GM23338 (cell line): ENCODE results near the gene ZNF593OS. TPM values are rescaled to one million over a fixed set of nuclear protein-coding genes. Genes with fewer than 3 reads are reported as not detected.

ENCODE experiments used
- ATAC-seq: fragments of 200-7000 bp; cut with Tn5 transposase; 3 replicates; pipeline ENCODE4 v1.9.1; 2020
- DNase-seq: peaks from one replicate; pipeline ENCODE4 v3.0.0-alpha.2; 2015; ENCODE audit warnings: low spot score
- H2AFZ ChIP-seq: fragments of 200-600 bp; sonication (generic); 2 replicates; pipeline ENCODE4 v1.8.0; 2016; ENCODE audit warnings: antibody characterized with exemption, mild to moderate bottlenecking, moderate library complexity
- H3F3A ChIP-seq: fragments of 200-600 bp; sonication (generic); replicated peaks from 2 replicates; pipeline ENCODE4 v1.8.0; 2017; ENCODE audit warnings: antibody characterized with exemption, mixed run types, low read depth
- H3K27ac ChIP-seq: fragments of 200-600 bp; sonication (generic); 2 replicates; pipeline ENCODE4 v1.6.1; 2016; ENCODE audit warnings: low read depth
- H3K27me3 ChIP-seq: fragments of 200-600 bp; sonication (generic); 2 replicates; pipeline ENCODE4 v1.8.0; 2016; ENCODE audit warnings: mild to moderate bottlenecking, mixed run types, moderate library complexity; ENCODE audit not compliant: insufficient read depth
- H3K36me3 ChIP-seq: fragments of 200-600 bp; sonication (generic); 2 replicates; pipeline ENCODE4 v1.8.0; 2016; ENCODE audit warnings: mild to moderate bottlenecking; ENCODE audit not compliant: insufficient read depth
- H3K4me1 ChIP-seq: fragments of 200-600 bp; sonication (generic); 2 replicates; pipeline ENCODE4 v1.8.0; 2016; ENCODE audit warnings: mild to moderate bottlenecking, moderate library complexity; ENCODE audit not compliant: insufficient read depth
- H3K4me2 ChIP-seq: fragments of 200-600 bp; sonication (generic); 2 replicates; pipeline ENCODE4 v1.7.1; 2017; ENCODE audit warnings: mixed run types
- H3K4me3 ChIP-seq: fragments of 200-600 bp; sonication (generic); 2 replicates; pipeline ENCODE4 v1.6.1; 2016; ENCODE audit warnings: mixed run types
- H3K79me2 ChIP-seq: fragments of 200-600 bp; sonication (generic); replicated peaks from 2 replicates; pipeline ENCODE4 v1.8.0; 2017; ENCODE audit warnings: mild to moderate bottlenecking; ENCODE audit not compliant: insufficient read depth
- H3K9me2 ChIP-seq: fragments of 200-600 bp; sonication (generic); 2 replicates; pipeline ENCODE4 v1.8.0; 2017; ENCODE audit not compliant: insufficient read depth
- H4K20me1 ChIP-seq: fragments of 200-600 bp; sonication (generic); replicated peaks from 2 replicates; pipeline ENCODE4 v1.8.0; 2017; ENCODE audit warnings: mild to moderate bottlenecking; ENCODE audit not compliant: insufficient read depth
- H3K27ac Mint-ChIP-seq: 2 replicates; pipeline ENCODE4 v1.8.0; 2020; ENCODE audit warnings: inconsistent platforms, mild to moderate bottlenecking, moderate library complexity, mixed read lengths
- H3K27me3 Mint-ChIP-seq: 3 replicates; pipeline ENCODE4 v1.8.0; 2022; ENCODE audit warnings: low read depth, mild to moderate bottlenecking, moderate library complexity, mixed read lengths, inconsistent platforms; ENCODE audit not compliant: insufficient read depth, poor library complexity
- H3K36me3 Mint-ChIP-seq: 3 replicates; pipeline ENCODE4 v1.8.0; 2021; ENCODE audit warnings: low read depth, mild to moderate bottlenecking, inconsistent platforms, moderate library complexity, mixed read lengths
- H3K4me1 Mint-ChIP-seq: 3 replicates; pipeline ENCODE4 v1.8.0; 2020; ENCODE audit warnings: mild to moderate bottlenecking, inconsistent platforms, mixed read lengths
- H3K4me3 Mint-ChIP-seq: 3 replicates; pipeline ENCODE4 v1.8.0; 2021; ENCODE audit warnings: moderate library complexity, mild to moderate bottlenecking, inconsistent platforms, mixed read lengths
- H3K9me3 Mint-ChIP-seq: 3 replicates; pipeline ENCODE4 v1.8.0; 2020; ENCODE audit warnings: moderate library complexity, mild to moderate bottlenecking, inconsistent platforms, mixed read lengths
- CREB1 ChIP-seq: fragments of 250-450 bp; sonication (Bioruptor Pico); IDR thresholded peaks from 2 replicates; pipeline ENCODE4 v1.5.0; 2020; ENCODE audit warnings: low read depth, mild to moderate bottlenecking, moderate library complexity
- CTCF ChIP-seq, 2 experiments: fragments of 200-600 bp in 1 of 2; sonication (generic) in 1 of 2; conservative IDR thresholded peaks; 2 replicates each; pipeline versions ENCODE4 v1.5.1 to v1.6.1; 2016 to 2017; ENCODE audit warnings: antibody characterized with exemption in 2 of 2, low read depth in 2 of 2, mild to moderate bottlenecking in 2 of 2, moderate library complexity in 1 of 2
- ETS1 ChIP-seq: IDR thresholded peaks from 2 replicates; pipeline ENCODE4 v1.6.1; 2016; ENCODE audit warnings: antibody characterized with exemption
- EZH2 ChIP-seq: fragments of 200-600 bp; sonication (generic); IDR thresholded peaks from one replicate; pipeline ENCODE4 v1.8.0; 2017; ENCODE audit warnings: antibody characterized with exemption, mild to moderate bottlenecking, low read depth; ENCODE audit not compliant: unreplicated experiment
- JUNB ChIP-seq: IDR thresholded peaks from one replicate; pipeline ENCODE4 v1.6.1; 2016; ENCODE audit warnings: antibody characterized with exemption; ENCODE audit not compliant: unreplicated experiment
- POLR2AphosphoS5 ChIP-seq: IDR thresholded peaks from 2 replicates; pipeline ENCODE4 v1.6.1; 2016; ENCODE audit warnings: antibody characterized with exemption, low read depth
- ZNF114 ChIP-seq: fragments of 250-450 bp; sonication (Bioruptor Pico); IDR thresholded peaks from 2 replicates; pipeline ENCODE4 v1.5.0; 2020; ENCODE audit warnings: mild to moderate bottlenecking, moderate library complexity
- ZNF331 ChIP-seq: fragments of 250-450 bp; sonication (Bioruptor Pico); IDR thresholded peaks from 2 replicates; pipeline ENCODE4 v1.5.0; 2020; ENCODE audit warnings: low read depth, mild to moderate bottlenecking, moderate library complexity
- ZNF462 ChIP-seq: fragments of 250-450 bp; sonication (Bioruptor Pico); IDR thresholded peaks from 2 replicates; pipeline ENCODE4 v1.5.0; 2020; ENCODE audit warnings: mild to moderate bottlenecking, moderate library complexity
- polyA plus RNA-seq: library from polyadenylated mRNA; unstranded; fragments of >200 nt; fragmentation: Nextera tagmentation; extraction: Ambion mirVana; gene quantifications from 2 replicates; pipeline ENCODE4 v1.2.1, GENCODE V29; 2016
- total RNA-seq: library from RNA; depleted of rRNA; stranded (reverse); fragments of >200 nt; shearing (Covaris generic); gene quantifications from 2 replicates; pipeline ENCODE4 v1.2.3, GENCODE V29; 2014

ZNF593OS gene
- total and polyA plus RNA-seq, 2 experiments from 2014 or later: 1.1 TPM; not detected in 1

GRCh38 chr1:26126321-26127084, 45.1 kb downstream of the ZNF593OS start (continued):
- TF ChIP-seq POLR2AphosphoS5 (no peak), ZNF114 (CRISPR knock-in tag) (no peak), ZNF331 (CRISPR knock-in tag) (no peak)

- TF ChIP-seq ZNF114 (CRISPR knock-in tag): no peak
- TF ChIP-seq JUNB: no peak
- no peak for TF ChIP-seq CREB1
- TF ChIP-seq CTCF (conservative IDR thresholded peaks at IDR 0.05; ENCODE audit: low read depth in 2 of 2): no peak
- TF ChIP-seq ETS1: no peak
- TF ChIP-seq ZNF331 (CRISPR knock-in tag): no peak
- TF ChIP-seq EZH2: no peak
- TF ChIP-seq ZNF462 (CRISPR knock-in tag): no peak
- H3K4me3 Mint-ChIP-seq: no peak overlapping the region
- no peak overlapping the region for H3K27ac ChIP-seq
Measured at GRCh38 chr1:26125946-26126320, 45.7 kb downstream of the ZNF593OS start.

More at GRCh38 chr1:26125946-26126320, 45.7 kb downstream of the ZNF593OS start:
- ATAC-seq: no peak
- H3K27me3 ChIP-seq: no peaks in the 10 kb centered on the region
- H3K9me3 Mint-ChIP-seq: no peaks in the 10 kb centered on the region
- H3K79me2 ChIP-seq: no peaks in the 10 kb centered on the region
- no peaks in the 10 kb centered on the region for H3K27me3 Mint-ChIP-seq
- no peaks in the 10 kb centered on the region for H3K36me3 ChIP-seq
- H3F3A ChIP-seq: no peaks in the 10 kb centered on the region
- no peaks in the 10 kb centered on the region for H4K20me1 ChIP-seq
- H3K4me3 ChIP-seq: no peak overlapping the region
- no peak overlapping the region for H2AFZ ChIP-seq
- H3K27ac Mint-ChIP-seq: no peak overlapping the region
- no peaks in the 10 kb centered on the region for H3K9me2 ChIP-seq
- H3K4me2 ChIP-seq: no peak overlapping the region
- DNase-seq: no peak
- no peaks in the 10 kb centered on the region for H3K36me3 Mint-ChIP-seq
- no peaks in the 10 kb centered on the region for H3K4me1 ChIP-seq
- H3K4me1 Mint-ChIP-seq: peaks cover 10% of the 10 kb centered on the region; the same call in 2 of the 3 replicates
